ENCODE results near the gene PAQR4. TPM values are rescaled to one million over a fixed set of nuclear protein-coding genes. Genes with fewer than 3 reads are reported as not detected.

The PAQR4 gene
- total and polyA plus RNA-seq, 2 of the 13 experiments (the other 11 are each of a cell fraction or from before 2014, with no cell fraction given), result 15.9 to 24.8 TPM

GRCh38 chr16:3020604-3021448 is 51.7 kb downstream of the PAQR4 start (continued):
- TF ChIP-seq GPN1 (CRISPR knock-in tag; IDR thresholded peaks at IDR 0.05; ENCODE audit: borderline replicate concordance), result no peak
- TF ChIP-seq JUND (CRISPR knock-in tag; IDR thresholded peaks at IDR 0.05), result peak; percentile 99
- TF ChIP-seq JUN (CRISPR knock-in tag; IDR thresholded peaks at IDR 0.05), result peak; percentile 100
- TF ChIP-seq NCOA1 (CRISPR knock-in tag; IDR thresholded peaks at IDR 0.05), result peak; percentile 65
- TF ChIP-seq ELF1 (CRISPR knock-in tag; IDR thresholded peaks at IDR 0.05), result no peak
- TF ChIP-seq ZNF691 (CRISPR knock-in tag; IDR thresholded peaks at IDR 0.05; ENCODE audit: borderline replicate concordance, low read depth), result peak; percentile 63; the same call in 1 of the 2 replicates
- no peak for TF ChIP-seq ZSCAN30 (CRISPR knock-in tag; IDR thresholded peaks at IDR 0.05)
- no peak for TF ChIP-seq MAFK (conservative IDR thresholded peaks at IDR 0.05 in 1 of 2, IDR thresholded peaks at IDR 0.05 in 1 of 2; ENCODE audit: low read length in 2 of 2)
- TF ChIP-seq HIVEP1 (CRISPR knock-in tag; IDR thresholded peaks at IDR 0.05), result peak; percentile 60; the same call in 1 of the 2 replicates
- no peak for TF ChIP-seq ZHX1 (CRISPR knock-in tag; IDR thresholded peaks at IDR 0.05; ENCODE audit: low read depth)
- TF ChIP-seq ZBTB39 (CRISPR knock-in tag; IDR thresholded peaks at IDR 0.05), result no peak
- peak; percentile 46; the same call in 1 of the 2 replicates for TF ChIP-seq ZFP90 (CRISPR knock-in tag; IDR thresholded peaks at IDR 0.05; ENCODE audit: borderline replicate concordance)
- no peak for TF ChIP-seq WIZ (CRISPR knock-in tag; IDR thresholded peaks at IDR 0.05)
- TF ChIP-seq RFXAP (CRISPR knock-in tag; IDR thresholded peaks at IDR 0.05; ENCODE audit: borderline replicate concordance), result peak; percentile 54; the same call in 1 of the 2 replicates
- no peak for TF ChIP-seq PBX3 (CRISPR knock-in tag; IDR thresholded peaks at IDR 0.05; ENCODE audit: borderline replicate concordance)
- peak; percentile 19; the same call in 1 of the 2 replicates for TF ChIP-seq SMAD3 (CRISPR knock-in tag; IDR thresholded peaks at IDR 0.05)
- peak; percentile 89 for TF ChIP-seq HINFP (CRISPR knock-in tag; IDR thresholded peaks at IDR 0.05; ENCODE audit: low read depth)
- peak; percentile 51; the same call in 1 of the 2 replicates for TF ChIP-seq MXD4 (CRISPR knock-in tag; IDR thresholded peaks at IDR 0.05)
